C1 segment of cervical spinal cord (tissue), 14 donors: ENCODE results near the gene WNT11.

ENCODE experiments used
- DNase-seq, 14 donors: peaks; one replicate each; lab custom pipeline; 2025; lab: John Stamatoyannopoulos, UW

The WNT11 gene

GRCh38 chr11:76156971-76157427 is 49.3 kb downstream of the WNT11 start:
- no peak for DNase-seq

GRCh38 chr11:76155500-76156227 is 50.6 kb downstream of the WNT11 start:
- no peak for DNase-seq

DNA sequence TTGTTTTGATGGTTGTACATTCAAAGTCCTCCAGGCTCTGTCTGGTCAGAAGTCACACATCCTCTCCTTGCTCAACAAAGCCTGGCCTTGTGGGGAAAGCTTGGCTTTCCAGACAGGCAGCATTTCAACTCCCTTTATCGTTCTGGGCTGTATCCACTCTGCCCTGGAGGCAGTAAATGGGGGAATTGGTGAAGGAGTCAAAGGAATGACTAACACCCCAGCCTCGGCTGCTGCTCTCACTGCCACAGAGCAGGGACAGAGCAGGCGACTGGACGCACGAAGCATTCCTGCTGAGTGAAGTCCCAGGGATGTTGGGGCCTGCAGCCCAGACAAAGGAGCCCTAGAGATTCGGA is 52.8 kb downstream of the WNT11 start:
- peak in 2 of 14 donors; percentile 3 to 17 for DNase-seq

- no peak for DNase-seq
Observed at GRCh38 chr11:76152741-76153570, 53.3 kb downstream of the WNT11 start.

DNA sequence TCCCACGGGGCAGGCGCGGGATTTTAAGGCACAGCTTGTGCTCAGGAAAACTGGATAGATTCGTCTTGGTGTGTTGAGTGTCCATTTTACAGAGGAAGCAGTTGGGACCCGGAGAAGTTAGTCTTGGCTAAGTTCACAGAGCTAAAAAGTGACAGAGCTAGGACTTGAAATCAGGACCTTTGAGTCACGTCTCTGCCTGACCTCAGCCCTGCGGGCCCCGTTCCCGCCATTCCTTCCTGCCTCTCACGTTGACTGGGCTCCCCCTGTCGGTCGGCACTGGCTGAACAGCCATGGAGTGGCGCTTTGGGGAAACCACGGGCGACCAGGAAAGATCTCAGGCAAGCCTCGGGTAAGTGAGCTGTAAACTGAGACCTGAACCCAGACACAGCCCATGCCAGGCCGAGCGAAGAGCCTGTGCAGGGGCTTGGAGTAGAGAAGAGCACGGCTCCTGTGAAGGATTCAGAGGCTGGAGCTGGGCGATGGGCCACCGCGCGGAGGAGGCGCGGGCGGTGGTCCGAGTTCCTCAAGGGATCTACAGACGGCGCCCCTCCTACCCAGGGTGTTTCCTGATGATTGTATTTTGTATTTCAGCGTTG is 54.1 kb downstream of the WNT11 start:
- peak in 12 of 14 donors; percentile 3 to 82 (median 62) for DNase-seq

DNA sequence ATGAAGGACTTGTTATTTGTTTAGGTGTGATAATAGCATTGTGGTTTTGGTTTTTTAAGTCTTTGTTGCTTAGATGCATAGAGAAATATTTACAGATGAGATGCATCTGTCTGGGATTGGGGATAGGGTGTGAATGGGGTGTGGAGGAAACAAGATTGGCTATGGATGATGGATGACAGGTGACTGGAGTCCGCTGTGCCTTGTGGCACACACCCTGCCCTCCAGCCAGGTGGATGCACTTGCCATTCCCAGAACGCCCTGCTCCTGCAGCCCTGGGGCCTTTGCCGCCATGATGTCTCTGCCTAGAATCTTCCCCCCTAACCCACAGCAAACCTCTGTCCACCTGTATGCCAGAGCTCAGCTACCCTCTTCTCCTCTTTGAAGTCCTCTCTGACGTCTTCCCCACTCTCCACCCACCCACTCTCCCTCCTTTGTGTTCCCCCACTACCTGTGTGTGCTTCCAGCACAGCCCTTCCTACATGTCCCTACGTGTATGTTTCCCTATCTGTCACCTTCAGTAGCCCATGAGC is 54.7 kb downstream of the WNT11 start:
- DNase-seq: no peak

DNA sequence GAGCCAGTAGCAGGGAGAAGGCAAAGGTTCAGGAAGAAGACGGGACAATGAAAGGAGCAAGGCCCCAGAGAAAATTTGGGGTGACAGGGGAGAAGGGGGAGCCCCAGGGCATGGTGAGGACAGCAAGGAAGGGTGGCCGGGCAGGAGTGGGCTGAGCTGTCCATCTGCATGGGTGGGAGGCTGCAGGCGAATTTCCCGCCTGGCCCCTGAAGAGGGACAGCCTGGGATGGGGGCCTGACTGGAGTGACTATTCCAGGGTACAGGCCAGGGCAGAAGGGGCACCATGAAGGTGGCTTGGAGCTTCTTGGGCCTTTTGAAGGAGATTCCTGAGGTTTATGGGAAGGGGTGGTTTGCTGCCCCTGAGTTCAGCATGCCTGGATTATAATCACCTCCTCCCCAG is 56.2 kb downstream of the WNT11 start:
- DNase-seq: no peak

- DNase-seq: no peak
Observed at GRCh38 chr11:76149713-76150112, 56.6 kb downstream of the WNT11 start.

DNA sequence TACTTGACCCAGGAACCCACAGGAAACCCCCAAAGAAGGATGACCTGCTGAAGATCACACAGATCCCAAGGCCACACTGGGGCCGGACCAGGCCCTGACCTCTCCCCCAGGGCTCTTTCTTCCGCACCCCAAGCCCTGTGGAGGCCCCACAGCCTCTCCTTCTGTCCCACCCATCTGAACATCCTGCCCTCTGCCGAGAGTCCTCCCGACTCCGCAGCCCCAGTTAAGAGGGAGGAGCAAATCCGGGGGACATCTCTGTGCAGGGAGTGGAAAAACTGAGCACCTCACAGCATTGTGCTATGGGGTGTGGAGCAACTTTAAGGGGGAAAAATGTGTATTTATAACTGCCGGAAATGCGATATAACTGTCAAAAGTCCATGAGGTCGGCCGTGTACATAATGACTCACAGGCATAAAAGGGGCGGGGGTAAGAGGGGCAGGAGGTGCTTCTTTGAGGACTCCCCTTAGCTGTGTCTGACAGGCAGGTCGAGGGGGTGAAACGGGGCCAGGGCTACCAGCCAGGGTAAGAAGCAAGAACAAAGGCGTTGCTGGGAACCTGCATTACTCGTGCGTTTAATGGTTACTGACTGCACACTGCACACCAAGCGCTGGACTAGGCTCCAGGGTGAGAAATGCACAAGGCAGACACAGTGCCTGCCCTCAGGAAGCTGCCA is 57.2 kb downstream of the WNT11 start:
- no peak for DNase-seq

GRCh38 chr11:76148231-76148630 is 58.1 kb downstream of the WNT11 start:
- no peak for DNase-seq

DNA sequence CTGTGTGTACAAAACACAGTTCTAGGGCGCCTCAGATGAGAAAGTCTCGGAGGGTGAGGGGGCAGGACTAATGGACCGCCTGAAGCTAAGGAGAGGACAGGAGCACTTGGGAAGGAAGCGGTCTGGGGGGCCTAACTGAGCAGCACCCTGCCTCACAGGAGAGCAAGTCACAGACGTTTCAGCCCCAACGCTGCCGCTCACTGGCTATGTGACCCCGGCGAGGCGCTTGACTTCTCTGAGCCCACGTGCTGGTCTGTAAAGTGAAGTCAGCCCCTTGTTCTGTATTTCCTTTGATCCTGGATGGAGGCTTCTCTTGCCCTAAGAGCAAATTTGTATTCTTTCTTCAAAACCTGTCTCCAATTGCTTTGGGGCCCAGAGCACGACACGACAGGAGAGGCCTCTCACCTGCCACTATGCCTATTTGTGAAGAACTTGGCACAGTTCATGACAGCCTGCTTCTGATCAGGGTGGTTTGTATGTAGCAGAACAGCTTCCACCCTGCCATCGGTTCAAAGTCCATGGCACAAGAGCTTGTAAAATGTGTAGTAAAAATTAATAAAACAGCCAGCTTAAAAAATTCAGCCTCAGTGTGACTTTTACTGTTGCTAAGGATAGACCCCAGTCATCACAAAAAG is 59.1 kb downstream of the WNT11 start:
- DNase-seq: no peak

DNA sequence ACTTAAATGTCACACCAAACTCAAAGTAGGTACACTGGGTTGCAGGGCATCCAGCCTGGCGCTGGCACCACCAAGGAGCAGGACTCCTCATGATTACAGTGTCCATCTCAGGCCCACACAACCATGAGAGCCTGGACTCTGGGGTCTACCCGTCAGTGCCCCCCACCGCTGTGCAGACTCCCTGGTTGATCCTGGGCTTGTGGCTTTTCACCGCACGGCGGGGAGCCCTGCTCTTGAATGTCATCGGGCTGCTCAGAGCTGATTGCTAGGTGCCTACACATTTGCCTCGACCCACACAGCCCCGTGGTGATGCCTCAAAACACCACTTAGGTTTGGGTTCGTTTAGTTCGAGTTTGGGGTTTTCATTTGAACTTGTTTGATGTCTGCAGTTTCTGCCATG is 63.0 kb downstream of the WNT11 start:
- DNase-seq: no peak

- DNase-seq: no peak
Observed at GRCh38 chr11:76141901-76142588, 64.3 kb downstream of the WNT11 start.

DNA sequence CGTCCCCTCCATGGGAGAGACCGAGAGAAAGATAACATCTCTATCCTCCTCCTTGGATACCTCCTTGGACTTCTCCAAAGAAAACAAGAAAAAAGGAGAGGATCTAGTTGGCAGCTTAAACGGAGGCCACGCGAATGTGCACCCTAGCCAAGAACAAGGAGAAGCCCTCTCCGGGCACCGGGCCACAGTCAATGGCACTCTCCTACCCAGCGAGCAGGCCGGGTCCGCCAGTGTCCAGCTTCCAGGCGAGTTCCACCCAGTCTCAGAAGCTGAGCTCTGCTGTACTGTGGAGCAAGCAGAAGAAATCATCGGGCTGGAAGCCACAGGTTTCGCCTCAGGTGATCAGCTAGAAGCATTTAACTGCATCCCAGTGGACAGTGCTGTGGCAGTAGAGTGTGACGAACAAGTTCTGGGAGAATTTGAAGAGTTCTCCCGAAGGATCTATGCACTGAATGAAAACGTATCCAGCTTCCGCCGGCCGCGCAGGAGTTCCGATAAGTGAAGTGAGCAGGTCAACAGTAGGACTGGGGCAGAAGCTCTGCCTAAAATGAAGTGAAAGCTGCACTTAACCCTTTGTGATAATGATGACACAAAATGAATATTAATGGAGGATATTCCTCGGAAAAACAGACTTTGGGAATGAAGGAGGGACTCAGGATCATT is 65.3 kb downstream of the WNT11 start:
- DNase-seq: peak in 9 of 14 donors; percentile 14 to 47 (median 33)

DNA sequence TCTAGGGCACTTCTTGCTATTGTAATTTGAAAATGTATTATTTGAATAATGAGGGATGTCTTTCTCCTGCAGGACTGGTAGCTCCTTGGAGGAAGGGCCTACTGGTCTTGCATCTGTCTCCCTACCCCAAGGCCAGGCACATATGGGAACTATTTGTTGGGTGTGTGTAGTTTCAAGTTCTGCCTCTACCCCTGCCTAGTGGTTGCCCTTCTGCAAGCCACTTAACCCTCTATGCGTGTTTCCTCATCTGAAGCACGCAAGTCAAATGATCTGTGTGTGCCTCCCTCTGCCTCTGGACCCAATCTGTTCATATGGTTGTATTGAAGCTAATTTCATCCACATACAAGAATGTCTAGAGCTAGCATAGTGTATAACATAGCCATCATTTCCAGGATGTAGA is 67.0 kb downstream of the WNT11 start:
- no peak for DNase-seq
